ENCODE results near the gene DPP10. TPM values are rescaled to one million over a fixed set of nuclear protein-coding genes. Genes with fewer than 3 reads are reported as not detected.

DPP10 gene
- total RNA-seq, 2 experiments from 2014 or later = not detected

GRCh38 chr2:115573756-115574155 is 1131.3 kb downstream of the DPP10 start:
- no peaks in the 10 kb centered on the region for H3K36me3 Mint-ChIP-seq (ENCODE audit: low read depth)
- CTCF ChIA-PET = no interaction called here
- no peak overlapping the region for H3K4me3 Mint-ChIP-seq
- no peak overlapping the region for H3K27ac Mint-ChIP-seq
- no peak for DNase-seq
- POLR2A ChIA-PET = no interaction called here
- H3K27me3 Mint-ChIP-seq = no peaks in the 10 kb centered on the region
- ATAC-seq = no peak
- no peaks in the 10 kb centered on the region for H3K4me1 Mint-ChIP-seq
- intact Hi-C loops (cut with DNase I, micrococcal nuclease) = no loop called here
- H3K9me3 Mint-ChIP-seq (ENCODE audit: low read depth) = peaks cover 17% of the 10 kb centered on the region

- intact Hi-C loops (cut with DNase I, micrococcal nuclease) = no loop called here
- H3K9me3 Mint-ChIP-seq (ENCODE audit: low read depth) = peaks cover 15% of the 10 kb centered on the region
- no peak for DNase-seq
- H3K4me3 Mint-ChIP-seq = no peak overlapping the region
- ATAC-seq = no peak
- no peak overlapping the region for H3K27ac Mint-ChIP-seq
- no peaks in the 10 kb centered on the region for H3K36me3 Mint-ChIP-seq (ENCODE audit: low read depth)
- ChIA-PET POLR2A (no interaction called here), CTCF (no interaction called here)
- H3K27me3 Mint-ChIP-seq = no peaks in the 10 kb centered on the region
- no peaks in the 10 kb centered on the region for H3K4me1 Mint-ChIP-seq
Observed at GRCh38 chr2:115574667-115575066, 1132.2 kb downstream of the DPP10 start.

- H3K4me3 Mint-ChIP-seq = no peak overlapping the region
- H3K27ac Mint-ChIP-seq = no peak overlapping the region
- no peaks in the 10 kb centered on the region for H3K27me3 Mint-ChIP-seq
- ATAC-seq (no peak), DNase-seq (no peak)
- ChIA-PET CTCF (no interaction called here), POLR2A (no interaction called here)
- H3K4me1 Mint-ChIP-seq = no peaks in the 10 kb centered on the region
- H3K36me3 Mint-ChIP-seq (ENCODE audit: low read depth) = no peaks in the 10 kb centered on the region
- intact Hi-C loops (cut with DNase I, micrococcal nuclease) = no loop called here
- H3K9me3 Mint-ChIP-seq (ENCODE audit: low read depth) = peaks cover 19% of the 10 kb centered on the region
Observed at GRCh38 chr2:115580784-115581183, 1138.3 kb downstream of the DPP10 start.

GRCh38 chr2:115584507-115584906 is 1142.1 kb downstream of the DPP10 start:
- DNase-seq (no peak), ATAC-seq (no peak)
- intact Hi-C loops (cut with DNase I, micrococcal nuclease) = no loop called here
- CTCF ChIA-PET = no interaction called here
- POLR2A ChIA-PET = no interaction called here
- Mint-ChIP-seq H3K27ac (no peak overlapping the region), H3K36me3 (ENCODE audit: low read depth) (no peaks in the 10 kb centered on the region), H3K27me3 (no peaks in the 10 kb centered on the region), H3K9me3 (ENCODE audit: low read depth) (peaks cover 13% of the 10 kb centered on the region), H3K4me3 (no peak overlapping the region), H3K4me1 (no peaks in the 10 kb centered on the region)

- ATAC-seq = no peak
- Mint-ChIP-seq H3K27ac (no peak overlapping the region), H3K4me3 (no peak overlapping the region), H3K4me1 (no peaks in the 10 kb centered on the region), H3K27me3 (no peaks in the 10 kb centered on the region), H3K36me3 (ENCODE audit: low read depth) (no peaks in the 10 kb centered on the region), H3K9me3 (ENCODE audit: low read depth) (peaks cover 16% of the 10 kb centered on the region)
- intact Hi-C loops (cut with DNase I, micrococcal nuclease) = no loop called here
- ChIA-PET CTCF (interaction anchor here (0.6 kb wide), 1 partner anchor 137 kb away, joined by 4 read pairs; no protein-coding TSS in a partner anchor), POLR2A (no interaction called here)
- no peak for DNase-seq
Observed at GRCh38 chr2:115596659-115597375, 1154.4 kb downstream of the DPP10 start.

GRCh38 chr2:115603285-115603684 is 1160.8 kb downstream of the DPP10 start:
- intact Hi-C loops (cut with DNase I, micrococcal nuclease) = no loop called here

GRCh38 chr2:115606350-115606749 is 1163.9 kb downstream of the DPP10 start:
- POLR2A ChIA-PET = no interaction called here
- H3K4me3 Mint-ChIP-seq = no peak overlapping the region
- H3K27me3 Mint-ChIP-seq = no peaks in the 10 kb centered on the region
- H3K9me3 Mint-ChIP-seq (ENCODE audit: low read depth) = peaks cover 2% of the 10 kb centered on the region
- CTCF ChIA-PET = no interaction called here
- DNase-seq = no peak
- no peak for ATAC-seq
- intact Hi-C loops (cut with DNase I, micrococcal nuclease) = no loop called here
- no peak overlapping the region for H3K27ac Mint-ChIP-seq
- H3K4me1 Mint-ChIP-seq = no peaks in the 10 kb centered on the region
- H3K36me3 Mint-ChIP-seq (ENCODE audit: low read depth) = no peaks in the 10 kb centered on the region

More at GRCh38 chr2:115603285-115603684, 1160.8 kb downstream of the DPP10 start:
- no peak for DNase-seq
- H3K36me3 Mint-ChIP-seq (ENCODE audit: low read depth) = no peaks in the 10 kb centered on the region
- ATAC-seq = no peak
- POLR2A ChIA-PET = no interaction called here
- no peak overlapping the region for H3K4me3 Mint-ChIP-seq
- H3K27ac Mint-ChIP-seq = no peak overlapping the region
- CTCF ChIA-PET = no interaction called here
- H3K27me3 Mint-ChIP-seq = no peaks in the 10 kb centered on the region
- H3K9me3 Mint-ChIP-seq (ENCODE audit: low read depth) = no peaks in the 10 kb centered on the region
- H3K4me1 Mint-ChIP-seq = no peaks in the 10 kb centered on the region

- H3K27ac Mint-ChIP-seq = no peak overlapping the region
- CTCF ChIA-PET = no interaction called here
- intact Hi-C loops (cut with DNase I, micrococcal nuclease) = no loop called here
- no peaks in the 10 kb centered on the region for H3K36me3 Mint-ChIP-seq (ENCODE audit: low read depth)
- DNase-seq (no peak), ATAC-seq (no peak)
- H3K4me1 Mint-ChIP-seq = no peaks in the 10 kb centered on the region
- peaks cover 4% of the 10 kb centered on the region for H3K9me3 Mint-ChIP-seq (ENCODE audit: low read depth)
- H3K27me3 Mint-ChIP-seq = no peaks in the 10 kb centered on the region
- no peak overlapping the region for H3K4me3 Mint-ChIP-seq
- POLR2A ChIA-PET = no interaction called here
Observed at GRCh38 chr2:115609978-115610377, 1167.5 kb downstream of the DPP10 start.

GRCh38 chr2:115610888-115611287 is 1168.4 kb downstream of the DPP10 start:
- Mint-ChIP-seq H3K27ac (no peak overlapping the region), H3K4me1 (no peaks in the 10 kb centered on the region), H3K27me3 (no peaks in the 10 kb centered on the region), H3K4me3 (no peak overlapping the region), H3K9me3 (ENCODE audit: low read depth) (peaks cover 4% of the 10 kb centered on the region), H3K36me3 (ENCODE audit: low read depth) (no peaks in the 10 kb centered on the region)
- ATAC-seq (no peak), DNase-seq (no peak)
- POLR2A ChIA-PET = no interaction called here
- intact Hi-C loops (cut with DNase I, micrococcal nuclease) = no loop called here
- CTCF ChIA-PET = no interaction called here

GRCh38 chr2:115624332-115624731 is 1181.9 kb downstream of the DPP10 start:
- POLR2A ChIA-PET = no interaction called here
- no peak for ATAC-seq
- no peaks in the 10 kb centered on the region for H3K36me3 Mint-ChIP-seq (ENCODE audit: low read depth)
- intact Hi-C loops (cut with DNase I, micrococcal nuclease) = no loop called here
- H3K27me3 Mint-ChIP-seq = no peaks in the 10 kb centered on the region
- no peak overlapping the region for H3K27ac Mint-ChIP-seq
- no peak overlapping the region for H3K4me3 Mint-ChIP-seq
- CTCF ChIA-PET = interaction anchor here (0.6 kb wide), 1 partner anchor 1188 kb away, joined by 4 read pairs; no protein-coding TSS in a partner anchor
- no peak for DNase-seq
- no peaks in the 10 kb centered on the region for H3K4me1 Mint-ChIP-seq
- peaks cover 9% of the 10 kb centered on the region for H3K9me3 Mint-ChIP-seq (ENCODE audit: low read depth)

GRCh38 chr2:115634578-115634977 is 1192.1 kb downstream of the DPP10 start:
- Mint-ChIP-seq H3K36me3 (ENCODE audit: low read depth) (no peaks in the 10 kb centered on the region), H3K27ac (no peak overlapping the region), H3K4me3 (no peak overlapping the region), H3K9me3 (ENCODE audit: low read depth) (peaks cover 17% of the 10 kb centered on the region), H3K27me3 (no peaks in the 10 kb centered on the region), H3K4me1 (no peaks in the 10 kb centered on the region)
- intact Hi-C loops (cut with DNase I, micrococcal nuclease) = no loop called here
- no peak for DNase-seq
- no peak for ATAC-seq
- POLR2A ChIA-PET = no interaction called here
- CTCF ChIA-PET = no interaction called here

GRCh38 chr2:115635430-115635829 is 1193.0 kb downstream of the DPP10 start:
- ChIA-PET POLR2A (no interaction called here), CTCF (no interaction called here)
- Mint-ChIP-seq H3K36me3 (ENCODE audit: low read depth) (no peaks in the 10 kb centered on the region), H3K9me3 (ENCODE audit: low read depth) (peaks cover 17% of the 10 kb centered on the region), H3K27ac (no peak overlapping the region), H3K4me3 (no peak overlapping the region), H3K27me3 (no peaks in the 10 kb centered on the region), H3K4me1 (no peaks in the 10 kb centered on the region)
- intact Hi-C loops (cut with DNase I, micrococcal nuclease) = no loop called here
- no peak for DNase-seq
- ATAC-seq = no peak

- ChIA-PET POLR2A (no interaction called here), CTCF (no interaction called here)
- Mint-ChIP-seq H3K4me3 (no peak overlapping the region), H3K27ac (no peak overlapping the region), H3K4me1 (no peaks in the 10 kb centered on the region), H3K36me3 (ENCODE audit: low read depth) (no peaks in the 10 kb centered on the region), H3K9me3 (ENCODE audit: low read depth) (peaks cover 7% of the 10 kb centered on the region), H3K27me3 (no peaks in the 10 kb centered on the region)
- DNase-seq = no peak
- ATAC-seq = no peak
- intact Hi-C loops (cut with DNase I, micrococcal nuclease) = no loop called here
Observed at GRCh38 chr2:115649731-115650130, 1207.3 kb downstream of the DPP10 start.
